ENCODE results near the gene PDE9A. TPM values are rescaled to one million over a fixed set of nuclear protein-coding genes. Genes with fewer than 3 reads are reported as not detected.
"Not testable (repeated sequence)": the region's sequence is repeated elsewhere in the genome, so short reads cannot be mapped to it uniquely, and the experiment has no call there.

The PDE9A gene
- total RNA-seq, 2 experiments from 2014 or later: 7.5 to 9.5 TPM

DNA sequence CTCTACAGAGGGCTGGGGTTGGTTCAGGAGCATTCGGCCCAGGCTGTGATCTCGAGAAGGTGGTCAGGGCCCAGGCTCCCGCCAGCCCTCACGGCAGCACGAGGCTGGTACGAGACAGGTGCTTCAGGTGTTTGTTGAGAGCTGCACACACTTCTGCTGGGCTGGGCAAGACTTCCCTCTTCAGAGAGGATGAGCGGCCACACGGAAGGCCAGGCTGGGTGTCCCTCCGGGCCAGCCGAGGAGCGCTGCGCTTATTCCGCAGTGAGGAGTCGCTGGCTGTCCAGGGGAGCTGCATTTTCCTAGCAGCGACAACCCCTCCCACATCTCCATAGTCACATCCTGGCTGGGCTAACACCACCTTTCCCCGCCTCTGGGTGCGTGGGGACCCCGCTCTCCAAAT lies 50.5 kb downstream of the PDE9A start:
- POLR2A ChIA-PET: no interaction called here
- no peak for DNase-seq
- Mint-ChIP-seq H3K9me3 (no peaks in the 10 kb centered on the region), H3K36me3 (no peaks in the 10 kb centered on the region), H3K27ac (no peak overlapping the region), H3K4me1 (no peaks in the 10 kb centered on the region), H3K4me3 (no peak overlapping the region), H3K27me3 (no peaks in the 10 kb centered on the region)
- no peak for ATAC-seq (ENCODE audit: low read depth)

- Mint-ChIP-seq H3K27me3 (no peaks in the 10 kb centered on the region), H3K36me3 (no peaks in the 10 kb centered on the region), H3K4me3 (no peak overlapping the region), H3K4me1 (no peaks in the 10 kb centered on the region), H3K9me3 (no peaks in the 10 kb centered on the region), H3K27ac (no peak overlapping the region)
- no peak for ATAC-seq (ENCODE audit: low read depth)
- DNase-seq: no peak
- POLR2A ChIA-PET: no interaction called here
These were observed 51.4 kb downstream of the PDE9A start for GRCh38 chr21:42704861-42705260.

- Mint-ChIP-seq H3K4me3 (no peak overlapping the region), H3K9me3 (no peaks in the 10 kb centered on the region), H3K4me1 (no peaks in the 10 kb centered on the region), H3K36me3 (no peaks in the 10 kb centered on the region), H3K27ac (no peak overlapping the region), H3K27me3 (no peaks in the 10 kb centered on the region)
- ATAC-seq (ENCODE audit: low read depth): no peak
- POLR2A ChIA-PET: no interaction called here
- no peak for DNase-seq
These were observed 51.9 kb downstream of the PDE9A start for GRCh38 chr21:42705346-42705745.

DNA sequence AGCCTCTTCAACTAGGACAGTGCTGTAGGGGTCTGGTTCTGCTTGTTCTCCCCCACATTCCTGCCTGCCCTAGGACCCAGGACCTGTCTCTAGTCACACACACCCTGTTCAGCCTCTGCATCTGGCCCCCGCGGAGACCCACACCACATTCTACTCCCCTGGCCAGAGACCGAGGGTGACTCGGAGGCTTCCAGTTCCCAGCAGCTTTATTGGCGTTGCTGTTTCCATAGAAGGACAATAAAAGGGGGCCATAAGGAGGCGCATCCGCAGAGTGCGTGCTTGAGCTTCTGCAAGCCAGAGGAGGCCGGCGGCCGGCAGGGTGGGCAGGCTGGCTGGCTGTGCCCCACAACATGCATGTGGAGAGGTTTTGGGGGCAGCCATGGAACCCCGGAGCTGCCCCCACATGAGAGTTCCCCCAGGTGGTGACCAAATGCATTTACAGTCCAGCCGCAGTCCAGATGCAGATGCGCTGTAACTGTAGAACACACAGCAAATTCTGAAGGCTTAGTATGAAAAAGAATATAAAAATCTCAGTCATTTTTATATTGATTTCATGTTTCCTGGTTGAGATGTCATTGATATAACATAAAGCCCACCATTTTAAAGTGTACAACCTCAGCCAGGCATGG lies 52.4 kb downstream of the PDE9A start:
- Mint-ChIP-seq H3K9me3 (no peaks in the 10 kb centered on the region), H3K27ac (no peak overlapping the region), H3K4me3 (no peak overlapping the region), H3K27me3 (no peaks in the 10 kb centered on the region), H3K4me1 (no peaks in the 10 kb centered on the region), H3K36me3 (no peaks in the 10 kb centered on the region)
- POLR2A ChIA-PET: no interaction called here
- no peak for ATAC-seq (ENCODE audit: low read depth)
- DNase-seq: no peak

DNA sequence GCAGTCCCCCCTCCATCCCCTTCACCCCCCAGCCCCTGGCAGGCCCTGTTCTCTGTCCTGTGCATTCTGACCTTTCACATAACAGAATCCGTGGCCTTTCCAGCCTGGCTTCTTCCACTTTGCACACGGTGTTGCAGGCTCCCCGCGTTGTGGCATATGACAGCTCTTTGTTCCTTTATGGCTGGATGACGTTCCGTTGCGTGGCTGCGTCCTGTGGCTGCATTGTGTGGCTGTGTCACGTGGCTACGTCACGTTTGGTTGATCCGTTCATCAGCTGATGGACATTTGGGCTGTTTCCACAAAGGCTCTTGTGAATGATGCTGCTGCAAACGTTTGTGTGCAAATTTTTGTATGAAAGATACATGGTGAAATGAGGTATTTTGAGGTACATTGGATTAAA lies 53.3 kb downstream of the PDE9A start:
- Mint-ChIP-seq H3K9me3 (no peaks in the 10 kb centered on the region), H3K4me3 (no peak overlapping the region), H3K27ac (no peak overlapping the region), H3K27me3 (no peaks in the 10 kb centered on the region), H3K36me3 (no peaks in the 10 kb centered on the region), H3K4me1 (no peaks in the 10 kb centered on the region)
- no peak for DNase-seq
- POLR2A ChIA-PET: interaction anchor here (1.1 kb wide), 1 partner anchor 13 kb away, joined by 3 read pairs; no protein-coding TSS in a partner anchor
- ATAC-seq (ENCODE audit: low read depth): no peak

GRCh38 chr21:42707207-42707830 lies 53.9 kb downstream of the PDE9A start:
- ATAC-seq (ENCODE audit: low read depth): no peak
- Mint-ChIP-seq H3K27ac (no peak overlapping the region), H3K4me3 (no peak overlapping the region), H3K9me3 (no peaks in the 10 kb centered on the region), H3K36me3 (no peaks in the 10 kb centered on the region), H3K4me1 (no peaks in the 10 kb centered on the region), H3K27me3 (no peaks in the 10 kb centered on the region)
- no peak for DNase-seq
- POLR2A ChIA-PET: interaction anchor here (1.1 kb wide), 1 partner anchor 13 kb away, joined by 3 read pairs; no protein-coding TSS in a partner anchor

DNA sequence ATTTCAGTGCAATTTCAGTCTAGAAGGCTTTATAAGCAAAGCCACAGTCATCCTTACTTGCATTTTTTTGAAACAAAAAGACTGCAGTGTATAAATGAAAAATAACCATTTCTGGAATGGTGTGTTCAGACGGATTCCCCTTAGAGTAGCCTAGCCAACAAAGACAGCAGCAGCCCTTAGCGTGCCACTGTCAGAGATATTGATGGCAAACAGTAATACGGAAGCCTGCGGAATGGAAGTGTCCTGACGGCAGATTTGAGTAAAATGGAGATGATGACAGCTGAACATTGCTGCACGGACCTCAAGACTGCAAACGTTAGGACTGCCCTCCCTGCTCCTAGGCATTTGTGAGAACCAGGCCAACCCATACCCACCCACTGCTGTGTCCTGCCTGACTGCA lies 54.7 kb downstream of the PDE9A start:
- no peak overlapping the region for H3K4me3 Mint-ChIP-seq

GRCh38 chr21:42708916-42709315 lies 55.5 kb downstream of the PDE9A start:
- H3K27ac Mint-ChIP-seq; DNase-seq; H3K9me3 Mint-ChIP-seq; ATAC-seq (ENCODE audit: low read depth); H3K4me1 Mint-ChIP-seq; H3K4me3 Mint-ChIP-seq; H3K36me3 Mint-ChIP-seq; H3K27me3 Mint-ChIP-seq; POLR2A ChIA-PET: not testable (repeated sequence)

More for the DNA sequence above, 54.7 kb downstream of the PDE9A start:
- POLR2A ChIA-PET: interaction anchor here (1.1 kb wide), 1 partner anchor 14 kb away, joined by 3 read pairs; no protein-coding TSS in a partner anchor
- no peak overlapping the region for H3K27ac Mint-ChIP-seq
- H3K27me3 Mint-ChIP-seq: peaks cover 2% of the 10 kb centered on the region
- no peak for ATAC-seq (ENCODE audit: low read depth)
- DNase-seq: no peak
- H3K9me3 Mint-ChIP-seq: no peaks in the 10 kb centered on the region
- no peaks in the 10 kb centered on the region for H3K4me1 Mint-ChIP-seq
- H3K36me3 Mint-ChIP-seq: no peaks in the 10 kb centered on the region

GRCh38 chr21:42711667-42712066 lies 58.2 kb downstream of the PDE9A start:
- no peak overlapping the region for H3K27ac Mint-ChIP-seq
- DNase-seq (no peak), ATAC-seq (ENCODE audit: low read depth) (no peak)
- H3K4me3 Mint-ChIP-seq: no peak overlapping the region
- H3K27me3 Mint-ChIP-seq: peaks cover 2% of the 10 kb centered on the region
- H3K9me3 Mint-ChIP-seq: no peaks in the 10 kb centered on the region
- POLR2A ChIA-PET: no interaction called here
- no peaks in the 10 kb centered on the region for H3K4me1 Mint-ChIP-seq
- no peaks in the 10 kb centered on the region for H3K36me3 Mint-ChIP-seq

GRCh38 chr21:42715427-42715826 lies 62.0 kb downstream of the PDE9A start:
- H3K27ac Mint-ChIP-seq; H3K27me3 Mint-ChIP-seq; H3K9me3 Mint-ChIP-seq; H3K36me3 Mint-ChIP-seq; H3K4me1 Mint-ChIP-seq; ATAC-seq (ENCODE audit: low read depth); POLR2A ChIA-PET; H3K4me3 Mint-ChIP-seq; DNase-seq: not testable (repeated sequence)

DNA sequence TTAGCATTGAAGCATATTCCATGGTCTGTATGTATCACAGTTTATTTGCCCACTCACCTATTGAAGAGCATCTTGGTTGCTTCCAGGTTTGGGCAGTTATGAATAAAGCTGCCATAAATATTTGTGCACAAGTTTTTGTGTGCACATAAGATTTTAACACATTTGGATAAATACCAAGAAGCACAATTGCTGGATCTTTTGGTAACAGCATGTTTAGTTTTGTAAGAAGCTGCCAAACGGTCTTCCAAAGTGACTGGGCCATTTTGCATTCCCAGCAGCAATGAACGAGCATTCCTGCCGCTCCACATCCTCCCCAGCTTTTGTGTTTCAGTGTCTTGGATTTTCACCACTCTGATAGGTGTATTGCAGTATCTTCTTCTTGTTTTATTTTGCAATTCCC lies 62.7 kb downstream of the PDE9A start:
- POLR2A ChIA-PET: no interaction called here
- DNase-seq (no peak), ATAC-seq (ENCODE audit: low read depth) (no peak)
- Mint-ChIP-seq H3K27ac (no peak overlapping the region), H3K4me3 (no peak overlapping the region), H3K4me1 (no peaks in the 10 kb centered on the region), H3K27me3 (peaks cover 2% of the 10 kb centered on the region), H3K36me3 (no peaks in the 10 kb centered on the region), H3K9me3 (no peaks in the 10 kb centered on the region)

DNA sequence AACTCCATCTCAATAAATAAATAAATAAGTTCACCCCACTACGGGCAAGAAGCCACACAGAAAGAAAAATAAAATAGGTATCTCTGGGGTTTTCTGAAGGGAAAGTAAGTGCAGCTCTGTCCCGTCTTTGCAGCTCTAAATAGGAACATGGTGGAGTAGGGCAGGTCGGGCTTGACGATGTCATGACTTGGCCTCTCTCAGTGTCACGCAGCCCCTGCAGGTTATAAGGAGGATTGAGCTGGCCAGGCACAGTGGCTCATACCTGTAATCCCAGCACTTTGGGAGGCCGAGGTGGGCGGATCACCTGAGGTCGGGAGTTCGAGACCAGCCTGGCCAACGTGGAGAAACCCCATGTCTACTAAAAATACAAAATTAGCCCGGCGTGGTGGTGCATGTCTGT lies 67.1 kb downstream of the PDE9A start:
- H3K4me3 Mint-ChIP-seq; ATAC-seq (ENCODE audit: low read depth); H3K27ac Mint-ChIP-seq; H3K36me3 Mint-ChIP-seq; POLR2A ChIA-PET; H3K9me3 Mint-ChIP-seq; H3K27me3 Mint-ChIP-seq; DNase-seq; H3K4me1 Mint-ChIP-seq: not testable (repeated sequence)

- no peaks in the 10 kb centered on the region for H3K9me3 Mint-ChIP-seq
- POLR2A ChIA-PET: no interaction called here
These were observed 68.0 kb downstream of the PDE9A start for GRCh38 chr21:42721341-42721824.

GRCh38 chr21:42722153-42722552 lies 68.7 kb downstream of the PDE9A start:
- H3K4me3 Mint-ChIP-seq: no peak overlapping the region
- ATAC-seq (ENCODE audit: low read depth): no peak

More at GRCh38 chr21:42721341-42721824, 68.0 kb downstream of the PDE9A start:
- Mint-ChIP-seq H3K27ac (no peak overlapping the region), H3K36me3 (no peaks in the 10 kb centered on the region), H3K27me3 (no peaks in the 10 kb centered on the region), H3K4me3 (no peak overlapping the region), H3K4me1 (peaks cover 8% of the 10 kb centered on the region)
- no peak for ATAC-seq (ENCODE audit: low read depth)
- no peak for DNase-seq

More at GRCh38 chr21:42722153-42722552, 68.7 kb downstream of the PDE9A start:
- POLR2A ChIA-PET: no interaction called here
- DNase-seq: no peak
- no peak overlapping the region for H3K27ac Mint-ChIP-seq
- H3K27me3 Mint-ChIP-seq: no peaks in the 10 kb centered on the region
- H3K36me3 Mint-ChIP-seq: no peaks in the 10 kb centered on the region
- H3K9me3 Mint-ChIP-seq: no peaks in the 10 kb centered on the region
- peaks cover 8% of the 10 kb centered on the region for H3K4me1 Mint-ChIP-seq
